ENCODE results near the gene INO80B. TPM values are rescaled to one million over a fixed set of nuclear protein-coding genes. Genes with fewer than 3 reads are reported as not detected.
"Not testable (repeated sequence)": the region's sequence is repeated elsewhere in the genome, so short reads cannot be mapped to it uniquely, and the experiment has no call there.

Gene INO80B
- total RNA-seq, 1 donor from 2014 or later, result 18.5 TPM

GRCh38 chr2:74481961-74482800, 27.3 kb downstream of the INO80B start:
- peak overlapping the region; percentile 99 for H3K27ac Mint-ChIP-seq (ENCODE audit: unreplicated experiment)
- H3K4me3 Mint-ChIP-seq (ENCODE audit: unreplicated experiment), result peak overlapping the region; percentile 98
- H3K27me3 Mint-ChIP-seq (ENCODE audit: unreplicated experiment), result peaks cover 12% of the 10 kb centered on the region
- H3K36me3 Mint-ChIP-seq (ENCODE audit: unreplicated experiment), result no peaks in the 10 kb centered on the region
- TF ChIP-seq, protein P1, sequence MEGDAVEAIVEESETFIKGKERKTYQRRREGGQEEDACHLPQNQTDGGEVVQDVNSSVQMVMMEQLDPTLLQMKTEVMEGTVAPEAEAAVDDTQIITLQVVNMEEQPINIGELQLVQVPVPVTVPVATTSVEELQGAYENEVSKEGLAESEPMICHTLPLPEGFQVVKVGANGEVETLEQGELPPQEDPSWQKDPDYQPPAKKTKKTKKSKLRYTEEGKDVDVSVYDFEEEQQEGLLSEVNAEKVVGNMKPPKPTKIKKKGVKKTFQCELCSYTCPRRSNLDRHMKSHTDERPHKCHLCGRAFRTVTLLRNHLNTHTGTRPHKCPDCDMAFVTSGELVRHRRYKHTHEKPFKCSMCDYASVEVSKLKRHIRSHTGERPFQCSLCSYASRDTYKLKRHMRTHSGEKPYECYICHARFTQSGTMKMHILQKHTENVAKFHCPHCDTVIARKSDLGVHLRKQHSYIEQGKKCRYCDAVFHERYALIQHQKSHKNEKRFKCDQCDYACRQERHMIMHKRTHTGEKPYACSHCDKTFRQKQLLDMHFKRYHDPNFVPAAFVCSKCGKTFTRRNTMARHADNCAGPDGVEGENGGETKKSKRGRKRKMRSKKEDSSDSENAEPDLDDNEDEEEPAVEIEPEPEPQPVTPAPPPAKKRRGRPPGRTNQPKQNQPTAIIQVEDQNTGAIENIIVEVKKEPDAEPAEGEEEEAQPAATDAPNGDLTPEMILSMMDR (IDR thresholded peaks at IDR 0.05; ENCODE audit: partially characterized antibody, unreplicated experiment), result no peak
- no peaks in the 10 kb centered on the region for H3K4me1 Mint-ChIP-seq (ENCODE audit: low read depth, unreplicated experiment)
- DNase-seq, result peak; percentile 66
- peaks cover 9% of the 10 kb centered on the region for H3K9me3 Mint-ChIP-seq (ENCODE audit: unreplicated experiment)

- H3K27ac Mint-ChIP-seq (ENCODE audit: unreplicated experiment), result peak within 1 kb of the TSS; percentile 99
- TF ChIP-seq, protein P1 (IDR thresholded peaks at IDR 0.05; ENCODE audit: partially characterized antibody, unreplicated experiment), result peak; percentile 59
- no peaks in the 10 kb centered on the region for H3K36me3 Mint-ChIP-seq (ENCODE audit: unreplicated experiment)
- peaks cover 12% of the 10 kb centered on the region for H3K27me3 Mint-ChIP-seq (ENCODE audit: unreplicated experiment)
- no peaks in the 10 kb centered on the region for H3K4me1 Mint-ChIP-seq (ENCODE audit: low read depth, unreplicated experiment)
- H3K4me3 Mint-ChIP-seq (ENCODE audit: unreplicated experiment), result peak within 1 kb of the TSS; percentile 98
- peak; percentile 93 for DNase-seq
- peaks cover 7% of the 10 kb centered on the region for H3K9me3 Mint-ChIP-seq (ENCODE audit: unreplicated experiment)
Measured at GRCh38 chr2:74482801-74483674, 28.2 kb downstream of the INO80B start, which contains the start of the genes CCDC142 and TTC31. Gene CCDC142 (minus strand): TSS chr2:74482998. CDS start chr2:74482837, 161 bp downstream. Gene TTC31 (plus strand): TSS chr2:74483081. CDS start chr2:74483096, 15 bp downstream.

DNA sequence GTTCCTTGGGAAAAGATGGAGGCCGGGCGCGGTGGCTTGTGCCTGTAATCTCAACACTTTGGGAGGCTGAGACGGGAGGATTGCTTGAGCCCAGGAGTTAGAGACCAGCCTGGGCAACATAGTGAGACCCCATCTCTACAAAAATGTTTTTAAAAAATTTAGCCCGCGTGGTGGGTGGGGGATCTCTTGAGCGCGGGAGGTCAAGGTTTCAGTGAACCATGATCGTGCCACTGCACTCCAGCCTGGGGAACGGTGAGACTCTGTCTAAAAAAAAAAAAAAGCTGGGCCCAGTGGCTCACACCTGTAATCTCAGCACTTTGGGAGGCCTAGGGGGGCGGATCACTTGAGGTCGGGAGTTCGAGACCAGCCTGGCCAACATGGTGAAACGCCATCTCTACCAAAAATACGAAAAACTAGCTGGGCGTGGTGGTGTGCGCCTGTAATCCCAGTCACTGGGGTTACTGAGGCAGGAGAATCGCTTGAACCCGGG, 28.8 kb downstream of the INO80B start:
- not testable (repeated sequence) for H3K4me1 Mint-ChIP-seq (ENCODE audit: low read depth, unreplicated experiment); H3K36me3 Mint-ChIP-seq (ENCODE audit: unreplicated experiment); H3K9me3 Mint-ChIP-seq (ENCODE audit: unreplicated experiment); DNase-seq
- Mint-ChIP-seq H3K27me3 (ENCODE audit: unreplicated experiment) (peaks cover 12% of the 10 kb centered on the region), H3K27ac (ENCODE audit: unreplicated experiment) (peak overlapping the region; percentile 99), H3K4me3 (ENCODE audit: unreplicated experiment) (peak overlapping the region; percentile 98)

DNA sequence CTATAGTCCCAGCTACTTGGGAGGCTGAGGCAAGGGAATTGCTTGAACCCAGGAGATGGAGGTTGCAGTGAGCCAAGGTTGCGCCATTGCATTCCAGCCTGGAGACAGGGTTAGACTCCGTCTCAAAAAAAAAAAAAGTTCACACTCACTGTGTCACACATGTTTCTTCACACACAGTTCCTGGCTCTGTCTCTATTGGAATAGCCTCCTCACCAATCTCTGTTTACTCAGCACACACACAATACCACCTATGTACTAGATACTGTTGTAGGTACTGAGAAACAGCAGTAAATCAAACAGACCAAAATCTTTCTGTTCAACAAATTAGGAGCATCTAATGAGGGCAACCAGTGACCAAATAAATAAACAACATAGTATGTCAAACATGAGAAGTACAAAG, 31.3 kb downstream of the INO80B start:
- TF ChIP-seq, protein P1 (IDR thresholded peaks at IDR 0.05; ENCODE audit: partially characterized antibody, unreplicated experiment), result no peak
- Mint-ChIP-seq H3K4me1 (ENCODE audit: low read depth, unreplicated experiment) (no peaks in the 10 kb centered on the region), H3K27me3 (ENCODE audit: unreplicated experiment) (peaks cover 14% of the 10 kb centered on the region), H3K4me3 (ENCODE audit: unreplicated experiment) (no peak overlapping the region), H3K36me3 (ENCODE audit: unreplicated experiment) (no peaks in the 10 kb centered on the region), H3K9me3 (ENCODE audit: unreplicated experiment) (peaks cover 7% of the 10 kb centered on the region), H3K27ac (ENCODE audit: unreplicated experiment) (no peak overlapping the region)
- DNase-seq, result no peak

Data from glutamatergic neuron (in vitro differentiated cells).